ENCODE measurements around the gene SDR42E2.

DNA sequence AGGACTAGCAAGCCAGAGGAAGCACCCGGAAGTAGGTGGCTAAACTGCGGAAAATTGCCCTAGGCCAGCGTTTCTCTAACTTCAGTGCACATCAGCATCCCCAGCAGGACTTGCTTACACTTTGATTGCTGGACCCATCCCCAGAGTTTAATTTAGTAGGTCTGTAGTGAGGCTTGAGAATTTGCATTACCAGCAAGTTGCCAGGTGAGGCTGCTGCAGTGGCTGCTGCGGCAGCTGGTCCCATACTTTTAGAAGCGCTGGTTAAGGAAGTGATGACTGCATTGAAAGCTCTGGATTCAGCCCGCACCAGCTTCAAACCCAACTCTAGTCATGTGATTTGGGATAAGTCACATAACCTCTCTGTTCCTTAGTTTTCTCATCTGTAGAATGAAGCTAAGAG is 48.0 kb downstream of the SDR42E2 start:
- no peak for TF ChIP-seq POLR2A (IDR thresholded peaks at IDR 0.05; ENCODE audit: low read depth)
- TF ChIP-seq CTCF (IDR thresholded peaks at IDR 0.05), result no peak
- TF ChIP-seq POLR2AphosphoS5 (IDR thresholded peaks at IDR 0.05), result no peak
- TF ChIP-seq EP300 (IDR thresholded peaks at IDR 0.05), result no peak

Measured in esophagus muscularis mucosa (tissue), 4 donors.